HFFc6 (cell line): ENCODE measurements around the gene MTHFD2. TPM values are rescaled to one million over a fixed set of nuclear protein-coding genes. Genes with fewer than 3 reads are reported as not detected.

Experiments used
- DNase-seq: peaks from one replicate; pipeline ENCODE4 v3.0.0-alpha.2; 2018
- H3K27ac Mint-ChIP-seq: 2 replicates; pipeline ENCODE4 v1.8.0; 2020; ENCODE audit warnings: mild to moderate bottlenecking, mixed read lengths
- H3K27me3 Mint-ChIP-seq: 2 replicates; pipeline ENCODE4 v1.8.0; 2021; ENCODE audit warnings: mild to moderate bottlenecking, moderate library complexity, mixed read lengths; ENCODE audit not compliant: insufficient read depth
- H3K36me3 Mint-ChIP-seq: 2 replicates; pipeline ENCODE4 v1.8.0; 2021; ENCODE audit warnings: low read depth, mixed read lengths
- H3K4me1 Mint-ChIP-seq: 2 replicates; pipeline ENCODE4 v1.8.0; 2020; ENCODE audit warnings: low read depth, mixed read lengths
- H3K4me3 Mint-ChIP-seq: 2 replicates; pipeline ENCODE4 v1.8.0; 2020; ENCODE audit warnings: mild to moderate bottlenecking, moderate library complexity, mixed read lengths
- H3K9me3 Mint-ChIP-seq: 2 replicates; pipeline ENCODE4 v1.8.0; 2020; ENCODE audit warnings: mild to moderate bottlenecking, mixed read lengths
- CTCF ChIP-seq: fragments of 200-600 bp; sonication (generic); IDR thresholded peaks from 2 replicates; pipeline ENCODE4 v1.5.0; 2021; ENCODE audit warnings: antibody characterized with exemption, mild to moderate bottlenecking
- total RNA-seq, 6 experiments: library from RNA; stranded (reverse); fragmentation: NEBNext Ultra II Directional; extraction: Animal tissue kit (Norgen Biotek cat#: 25700); gene quantifications; 2 replicates in 1 of 6; 3 replicates in 5 of 6; pipeline ENCODE4 v1.2.3, GENCODE V29; 2021

MTHFD2 gene
- total RNA-seq, 6 experiments from 2014 or later: 75.3 to 99.6 (median 85.1) TPM

GRCh38 chr2:74188018-74188601 is 10.3 kb upstream of the MTHFD2 start:
- Mint-ChIP-seq H3K4me1 (peaks cover 19% of the 10 kb centered on the region), H3K27ac (peak overlapping the region; percentile 44; the same call in 1 of the 2 replicates), H3K9me3 (no peaks in the 10 kb centered on the region), H3K36me3 (no peaks in the 10 kb centered on the region), H3K27me3 (peaks cover 13% of the 10 kb centered on the region; the same call in 1 of the 2 replicates), H3K4me3 (peak overlapping the region; percentile 4; the same call in 1 of the 2 replicates)
- peak; percentile 50 for DNase-seq
- no peak for TF ChIP-seq CTCF

GRCh38 chr2:74188696-74189095 is 9.7 kb upstream of the MTHFD2 start:
- Mint-ChIP-seq H3K4me1 (peaks cover 19% of the 10 kb centered on the region), H3K27ac (no peak overlapping the region), H3K9me3 (no peaks in the 10 kb centered on the region), H3K36me3 (no peaks in the 10 kb centered on the region), H3K4me3 (no peak overlapping the region), H3K27me3 (peaks cover 13% of the 10 kb centered on the region; the same call in 1 of the 2 replicates)
- TF ChIP-seq CTCF: no peak
- no peak for DNase-seq

GRCh38 chr2:74191596-74192380 is 6.6 kb upstream of the MTHFD2 start:
- H3K27me3 Mint-ChIP-seq: peaks cover 13% of the 10 kb centered on the region; the same call in 1 of the 2 replicates
- no peak for TF ChIP-seq CTCF
- no peak for DNase-seq
- no peak overlapping the region for H3K27ac Mint-ChIP-seq
- no peaks in the 10 kb centered on the region for H3K36me3 Mint-ChIP-seq
- no peaks in the 10 kb centered on the region for H3K9me3 Mint-ChIP-seq
- no peak overlapping the region for H3K4me3 Mint-ChIP-seq
- peaks cover 19% of the 10 kb centered on the region for H3K4me1 Mint-ChIP-seq

- no peak for TF ChIP-seq CTCF
- no peak overlapping the region for H3K4me3 Mint-ChIP-seq
- H3K4me1 Mint-ChIP-seq: peaks cover 22% of the 10 kb centered on the region
- H3K27ac Mint-ChIP-seq: no peak overlapping the region
- peaks cover 16% of the 10 kb centered on the region; the same call in 1 of the 2 replicates for H3K36me3 Mint-ChIP-seq
- H3K27me3 Mint-ChIP-seq: peaks cover 21% of the 10 kb centered on the region
- DNase-seq: no peak
- no peaks in the 10 kb centered on the region for H3K9me3 Mint-ChIP-seq
Observed at GRCh38 chr2:74194799-74195198, 3.6 kb upstream of the MTHFD2 start.

GRCh38 chr2:74197049-74197448 is 1.4 kb upstream of the MTHFD2 start:
- H3K27ac Mint-ChIP-seq: no peak overlapping the region
- peaks cover 12% of the 10 kb centered on the region for H3K27me3 Mint-ChIP-seq
- no peak for TF ChIP-seq CTCF
- H3K4me1 Mint-ChIP-seq: peaks cover 40% of the 10 kb centered on the region
- H3K36me3 Mint-ChIP-seq: peaks cover 16% of the 10 kb centered on the region; the same call in 1 of the 2 replicates
- no peak for DNase-seq
- no peaks in the 10 kb centered on the region for H3K9me3 Mint-ChIP-seq
- no peak overlapping the region for H3K4me3 Mint-ChIP-seq
